GM19372 (cell line): Measurements from ENCODE around the gene RDH13.
"Not testable (repeated sequence)": the region's sequence is repeated elsewhere in the genome, so short reads cannot be mapped to it uniquely, and the experiment has no call there.

Experiments used
- ATAC-seq: cut with Tn5 transposase; IDR thresholded peaks from one replicate; pipeline ENCODE4 v1.9.1; 2021; ENCODE audit warnings: mild to moderate bottlenecking, low read depth, moderate library complexity; ENCODE audit not compliant: unreplicated experiment

Gene RDH13

DNA sequence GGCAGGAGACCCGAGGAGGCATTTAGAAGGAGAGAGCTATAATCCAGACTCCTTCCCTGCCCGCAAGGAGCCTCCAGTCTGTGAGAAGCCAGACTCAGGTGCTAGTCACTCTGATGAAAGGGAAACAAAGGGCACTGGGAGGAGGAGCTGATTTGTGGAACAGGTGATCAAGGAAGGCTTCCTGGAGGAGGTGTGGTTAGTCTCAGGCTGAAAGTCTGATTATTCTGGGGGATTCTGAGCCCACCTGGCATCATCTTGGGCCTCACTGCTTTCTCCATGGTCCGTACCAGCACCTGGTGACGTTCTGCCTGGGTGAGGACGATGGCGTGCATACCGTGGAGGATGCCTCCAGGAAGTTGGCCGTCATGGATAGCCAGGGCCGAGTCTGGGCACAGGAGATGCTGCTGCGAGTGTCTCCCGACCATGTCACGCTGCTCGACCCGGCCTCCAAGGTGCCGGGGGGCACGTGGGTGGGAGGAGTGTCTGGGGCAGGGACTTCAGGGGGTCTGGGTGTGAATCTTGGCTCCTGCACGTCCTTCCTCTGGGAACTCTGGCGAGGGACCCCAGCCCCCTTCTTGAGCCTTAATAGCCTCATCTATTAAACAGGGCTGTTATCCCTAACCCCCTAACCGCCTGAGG, 16.6 kb upstream of the RDH13 start:
- no peak for ATAC-seq

DNA sequence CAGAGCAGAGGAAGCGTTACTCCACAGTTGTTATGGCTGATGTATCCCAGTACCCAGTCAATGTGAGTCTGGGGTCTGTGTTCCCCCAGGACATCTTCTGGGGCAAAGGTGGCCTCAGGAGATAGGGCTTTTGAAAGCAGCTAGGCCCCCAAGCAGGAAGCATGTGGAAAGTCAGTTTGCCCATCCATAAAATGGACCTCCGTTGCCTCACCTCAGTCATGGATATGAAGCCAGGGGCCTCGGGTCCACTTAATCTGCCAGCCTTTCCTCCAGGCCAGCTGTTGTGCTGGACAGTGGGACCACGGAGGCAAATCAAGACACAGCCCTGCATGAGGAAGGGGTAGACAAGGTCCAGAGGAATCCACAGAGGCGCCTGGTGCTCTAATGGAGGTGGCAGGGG, 16.0 kb upstream of the RDH13 start:
- no peak for ATAC-seq

DNA sequence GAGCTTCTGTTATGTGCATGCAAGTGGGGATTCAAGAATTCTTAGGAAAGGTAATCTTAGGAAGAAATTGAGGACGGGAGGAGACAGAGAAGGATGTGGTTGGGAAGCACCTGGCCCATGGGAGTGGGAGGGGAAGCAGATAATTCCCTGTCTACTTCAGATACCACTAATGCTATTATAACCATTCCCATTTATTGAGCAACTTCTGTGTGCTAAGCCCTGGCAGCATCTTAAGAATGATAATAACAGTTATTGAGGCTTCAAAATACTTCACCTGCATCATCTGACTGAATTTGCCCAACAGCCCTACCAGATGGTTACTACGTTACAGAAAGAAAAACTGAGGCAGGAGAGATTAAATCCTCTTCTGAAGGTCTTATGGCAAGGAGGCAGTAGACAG, 14.2 kb upstream of the RDH13 start:
- no peak for ATAC-seq

DNA sequence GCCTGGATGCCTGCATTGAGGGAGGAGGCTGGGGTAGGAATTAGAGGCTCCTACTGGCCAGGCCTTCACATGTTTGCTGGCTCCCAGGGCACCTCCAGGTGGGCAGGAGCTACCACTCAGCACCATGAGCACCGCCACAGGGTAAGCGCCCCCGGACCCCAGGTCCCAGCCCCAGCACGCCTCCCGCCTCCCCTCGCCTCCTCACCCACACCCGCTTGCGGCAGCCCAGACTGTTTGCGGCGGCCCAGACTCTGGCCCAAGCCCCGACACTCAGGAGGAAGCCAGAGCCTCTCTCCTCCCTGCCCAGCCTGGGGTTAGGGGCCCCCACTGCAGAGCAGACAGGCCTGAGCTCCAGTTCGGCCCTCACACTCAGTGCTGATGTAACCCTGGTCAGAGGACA, 13.4 kb upstream of the RDH13 start:
- no peak for ATAC-seq

DNA sequence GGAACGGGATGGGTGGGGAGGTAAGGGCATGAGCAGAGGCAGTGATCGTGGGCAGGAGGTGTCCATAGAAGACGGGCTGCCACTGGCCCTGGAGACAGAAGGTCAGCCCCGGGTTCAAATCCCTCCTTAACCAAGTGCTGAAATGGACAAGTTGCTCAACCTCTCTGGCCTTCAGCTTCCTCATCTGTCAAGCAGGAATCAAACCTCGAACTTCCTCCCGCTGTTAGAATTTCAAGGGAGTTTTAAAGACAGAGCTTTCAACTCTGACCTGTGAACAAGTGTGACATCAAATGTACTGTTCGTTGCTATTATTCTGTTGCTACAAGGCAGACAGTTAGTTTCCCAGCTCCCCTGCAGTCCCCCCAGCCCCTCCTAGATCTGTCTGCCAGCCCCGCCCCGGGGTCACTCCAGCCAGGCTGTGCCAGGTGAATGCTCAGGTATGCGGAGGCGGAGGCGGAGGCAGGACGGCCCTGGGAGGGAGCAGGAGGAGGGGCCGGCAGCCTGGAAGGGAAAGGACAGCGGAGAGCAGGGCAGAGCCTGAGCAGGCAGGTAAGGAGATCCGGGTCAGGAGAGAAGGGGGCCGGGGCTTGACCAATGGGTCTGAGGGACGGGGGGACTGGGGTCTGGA, 12.5 kb upstream of the RDH13 start, which contains the start of gene EPS8L1:
TSS of gene EPS8L1 (plus strand) at position 499 of the 628 bp plus-strand sequence. CDS start 576 bp downstream, outside the sequence.
- ATAC-seq = no peak

DNA sequence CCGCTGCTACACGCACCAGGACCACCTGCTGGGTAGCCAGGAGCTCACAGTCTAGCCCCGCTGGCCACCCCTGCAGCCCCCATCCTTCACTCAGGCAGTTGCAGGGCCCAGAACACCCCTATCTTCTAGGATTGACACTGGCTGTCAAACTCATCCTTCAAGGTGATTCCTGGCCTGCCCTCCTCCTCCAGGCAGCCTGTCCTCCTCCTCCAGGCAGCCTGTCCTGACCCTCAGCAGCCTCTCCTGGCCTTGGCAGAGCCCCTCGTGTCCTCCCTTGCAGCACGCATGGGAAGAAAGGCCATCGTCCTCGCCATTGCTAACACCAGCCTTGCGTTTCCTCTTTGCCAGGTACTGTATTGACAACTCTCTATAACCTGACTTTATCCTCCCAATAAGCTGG, 9.0 kb upstream of the RDH13 start:
- no peak for ATAC-seq

DNA sequence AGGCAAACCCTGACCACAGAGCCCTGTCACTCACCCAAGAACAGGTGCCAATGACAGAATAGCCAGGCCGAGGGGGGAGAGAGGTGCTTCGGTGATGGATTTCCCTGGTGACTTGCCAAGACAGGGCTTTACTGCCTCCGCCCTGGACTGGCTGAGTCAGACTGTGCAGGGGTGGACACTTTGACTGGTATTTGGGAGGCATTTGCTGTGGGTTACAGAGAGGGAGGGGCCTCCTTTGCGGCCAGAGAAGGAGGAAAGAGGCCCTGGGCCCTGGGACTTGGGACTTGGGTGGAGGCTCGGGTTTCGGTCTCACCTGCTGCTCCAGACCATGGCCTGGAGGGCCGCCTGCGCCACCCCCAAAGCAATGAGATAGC, 8.2 kb upstream of the RDH13 start:
- ATAC-seq = no peak

DNA sequence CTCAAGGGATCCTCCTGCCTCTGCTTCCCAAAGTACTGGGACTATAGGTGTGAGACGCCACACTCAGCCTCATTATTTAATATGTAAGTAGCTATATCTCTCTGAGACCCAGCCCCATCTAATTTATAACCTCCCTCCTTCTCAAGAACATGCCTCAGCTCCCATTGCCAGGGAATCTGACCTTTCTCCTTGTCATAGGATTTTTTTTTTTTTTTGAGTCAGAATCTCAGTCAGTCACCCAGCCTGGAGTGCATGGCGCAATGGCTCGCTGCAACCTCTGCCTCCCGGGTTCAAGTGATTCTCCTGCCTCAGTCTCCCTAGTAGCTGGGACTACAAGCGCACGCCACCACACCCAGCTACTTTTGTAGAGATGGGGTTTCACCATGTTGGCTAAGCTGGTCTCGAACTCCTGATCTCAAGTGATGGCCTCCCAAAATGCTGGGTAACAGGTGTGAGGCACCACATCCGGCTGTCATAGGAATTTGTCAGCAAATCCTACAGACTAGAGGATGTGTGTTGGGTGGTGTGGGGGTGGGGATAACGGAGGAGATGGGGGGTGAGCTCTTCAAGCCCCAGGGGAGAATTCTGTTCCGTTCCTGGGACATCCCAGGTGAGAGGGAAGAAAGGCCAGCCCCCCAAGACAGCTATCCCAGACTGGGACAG, 7.6 kb upstream of the RDH13 start:
- no peak for ATAC-seq

DNA sequence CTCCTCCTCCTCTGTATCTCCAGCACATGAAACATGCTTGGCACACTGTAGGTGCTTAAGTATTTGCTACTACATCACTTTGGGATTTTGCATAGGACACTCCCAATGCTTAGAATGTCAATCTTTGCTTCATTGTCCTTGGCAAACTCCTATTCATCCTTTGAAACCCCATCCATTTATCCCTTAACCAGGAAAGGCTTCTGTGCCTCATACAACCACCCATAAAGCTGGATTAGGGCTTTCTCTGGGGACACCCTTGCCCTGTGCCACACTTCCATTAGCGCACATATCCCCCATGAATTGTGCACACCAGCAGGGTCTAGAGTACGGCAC, 6.9 kb upstream of the RDH13 start:
- no peak for ATAC-seq

DNA sequence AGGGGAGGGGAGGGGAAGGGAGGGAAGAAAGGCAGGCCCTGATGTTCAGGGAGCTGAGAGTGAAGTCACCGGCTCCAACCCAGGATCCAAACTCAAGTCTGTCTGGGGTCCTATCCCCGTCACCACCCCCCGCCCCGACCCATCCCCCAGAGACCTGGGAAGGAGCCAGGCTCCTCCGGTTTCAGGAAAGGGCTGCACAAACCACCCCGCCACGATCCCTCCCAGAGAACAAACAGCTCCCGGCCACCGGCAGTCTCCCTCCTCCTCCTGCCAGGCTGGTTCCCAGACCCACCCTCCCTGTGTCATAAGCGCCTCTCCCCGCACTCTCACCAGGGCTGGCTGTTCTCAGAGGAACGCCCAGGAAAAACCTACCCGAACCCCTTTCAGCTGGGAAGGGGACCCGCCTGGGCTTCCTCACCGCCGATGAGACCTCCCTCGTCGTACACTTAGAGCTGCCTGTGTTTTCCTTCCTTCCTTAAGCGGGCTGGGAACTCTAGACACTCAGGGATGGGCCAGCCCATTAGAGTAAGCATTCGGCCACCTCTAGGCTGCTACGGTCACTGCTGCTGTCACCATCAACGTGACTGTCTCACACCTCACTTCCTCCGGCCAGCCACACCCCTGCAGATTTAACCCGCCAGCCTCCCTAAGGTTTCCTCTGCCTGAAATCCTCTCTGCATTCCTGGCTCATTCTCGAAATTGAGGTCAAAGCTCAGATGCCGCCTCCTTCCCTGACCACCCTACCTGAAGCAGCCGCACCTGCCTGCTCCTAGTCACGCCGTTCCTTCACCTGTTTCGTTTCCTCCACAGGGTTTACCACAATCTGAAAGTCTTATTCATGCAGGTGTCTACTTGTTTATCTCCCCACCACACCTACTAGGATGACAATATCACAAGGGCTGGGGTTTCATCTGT, 6.3 kb upstream of the RDH13 start:
- no peak for ATAC-seq

DNA sequence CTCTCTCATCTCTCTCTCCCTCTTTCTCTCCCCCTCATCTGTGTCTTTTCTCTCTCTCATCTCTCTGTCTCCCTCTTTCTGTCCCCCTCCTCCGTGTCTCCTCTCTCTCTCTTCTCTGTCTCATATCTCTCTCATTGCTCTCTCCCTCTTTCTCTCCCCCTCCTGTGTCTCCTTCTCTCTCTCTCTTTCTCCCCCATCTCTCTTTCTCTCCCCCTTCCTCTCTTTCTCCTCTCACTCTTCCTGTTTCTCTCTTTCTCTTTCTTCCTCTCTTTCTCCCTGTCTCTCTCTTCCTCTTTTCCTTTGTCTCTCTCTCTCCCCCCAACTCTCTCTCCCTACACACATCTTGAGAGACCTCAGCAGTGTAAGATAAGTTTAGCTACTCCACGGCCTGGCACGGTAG, 4.9 kb upstream of the RDH13 start:
- no peak for ATAC-seq

DNA sequence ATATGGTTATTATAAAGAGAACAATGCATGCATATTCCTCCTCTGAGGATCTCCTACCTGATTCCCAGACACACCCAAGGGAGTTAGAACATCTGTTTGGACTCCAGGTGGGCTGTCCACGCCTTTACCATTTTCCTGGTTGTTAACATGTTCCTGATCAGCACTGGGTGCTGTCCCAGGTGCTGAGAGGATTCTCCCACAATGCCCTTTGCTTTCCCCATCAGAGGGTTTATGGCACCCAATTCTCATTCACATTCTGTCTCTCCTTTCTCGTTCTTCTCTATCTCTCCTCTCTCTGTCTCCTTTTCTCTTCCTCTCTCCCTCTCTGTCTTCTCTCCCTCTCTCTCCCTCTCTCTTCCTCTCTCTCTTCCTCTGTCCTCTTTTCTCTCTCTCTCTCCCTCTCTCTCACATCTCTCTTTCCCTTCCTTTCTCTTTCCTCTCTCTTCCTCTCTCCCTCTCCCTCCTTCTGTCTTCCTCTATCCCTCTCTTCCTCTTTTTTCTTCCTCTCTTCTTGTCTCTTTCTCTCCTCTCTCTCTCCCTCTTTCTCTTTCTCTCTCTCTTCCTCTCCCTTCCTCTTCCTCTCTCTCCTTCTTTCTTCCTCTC, 3.3 kb upstream of the RDH13 start:
- no peak for ATAC-seq

DNA sequence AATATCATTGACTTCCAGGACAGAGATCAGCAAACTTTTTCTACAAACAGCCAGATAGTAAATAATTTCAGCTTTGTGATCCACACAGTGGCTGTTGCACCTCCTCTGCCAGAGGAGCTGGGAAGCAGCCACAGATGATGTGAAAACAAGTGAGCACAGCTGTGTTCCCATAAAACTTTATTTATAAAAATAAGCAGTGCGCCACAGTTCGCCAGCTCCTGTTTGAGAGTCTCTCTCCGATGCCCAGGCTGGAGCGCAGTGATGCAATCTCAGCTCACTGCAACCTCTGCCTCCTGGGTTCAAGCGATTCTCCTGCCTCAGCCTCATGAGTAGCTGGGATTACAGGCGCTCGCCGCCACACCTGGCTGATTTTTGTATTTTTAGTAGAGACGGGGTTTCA, 2.6 kb upstream of the RDH13 start:
- not testable (repeated sequence) for ATAC-seq

DNA sequence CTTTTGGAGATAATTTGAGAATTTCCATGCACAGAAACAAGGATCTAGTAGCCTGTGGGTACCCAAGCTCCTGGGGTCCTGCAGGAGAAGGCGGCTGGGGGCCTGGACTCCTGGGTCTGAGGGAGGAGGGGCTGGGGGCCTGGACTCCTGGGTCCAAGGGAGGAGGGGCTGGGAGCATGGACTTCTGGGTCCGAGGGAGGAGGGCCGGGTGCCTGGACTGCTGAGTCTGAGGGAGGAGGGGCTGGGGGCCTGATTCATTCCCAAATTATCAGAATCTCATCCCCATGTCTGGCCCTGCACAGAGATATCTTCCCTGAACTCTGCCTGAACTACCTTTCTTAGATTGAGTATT, 520 bp upstream of the RDH13 start:
- no peak for ATAC-seq

DNA sequence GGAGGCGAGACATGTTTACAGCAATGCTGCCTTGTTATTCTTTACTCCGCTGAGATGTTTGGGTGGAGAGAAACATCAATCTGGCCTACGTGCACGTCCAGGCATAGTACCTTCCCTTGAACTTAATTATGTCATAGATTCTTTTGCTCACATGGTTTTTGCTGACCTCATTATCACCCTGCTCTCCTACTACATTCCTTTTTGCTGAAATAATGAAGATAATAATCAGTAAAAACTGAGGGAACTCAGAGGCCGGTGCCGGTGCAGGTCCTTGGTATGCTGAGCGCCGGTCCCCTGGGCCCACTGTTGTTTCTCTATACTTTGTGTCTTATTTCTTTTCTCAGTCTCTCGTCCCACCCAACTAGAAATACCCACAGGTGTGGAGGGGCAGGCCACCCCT, 2.7 kb downstream of the RDH13 start:
- ATAC-seq = not testable (repeated sequence)

DNA sequence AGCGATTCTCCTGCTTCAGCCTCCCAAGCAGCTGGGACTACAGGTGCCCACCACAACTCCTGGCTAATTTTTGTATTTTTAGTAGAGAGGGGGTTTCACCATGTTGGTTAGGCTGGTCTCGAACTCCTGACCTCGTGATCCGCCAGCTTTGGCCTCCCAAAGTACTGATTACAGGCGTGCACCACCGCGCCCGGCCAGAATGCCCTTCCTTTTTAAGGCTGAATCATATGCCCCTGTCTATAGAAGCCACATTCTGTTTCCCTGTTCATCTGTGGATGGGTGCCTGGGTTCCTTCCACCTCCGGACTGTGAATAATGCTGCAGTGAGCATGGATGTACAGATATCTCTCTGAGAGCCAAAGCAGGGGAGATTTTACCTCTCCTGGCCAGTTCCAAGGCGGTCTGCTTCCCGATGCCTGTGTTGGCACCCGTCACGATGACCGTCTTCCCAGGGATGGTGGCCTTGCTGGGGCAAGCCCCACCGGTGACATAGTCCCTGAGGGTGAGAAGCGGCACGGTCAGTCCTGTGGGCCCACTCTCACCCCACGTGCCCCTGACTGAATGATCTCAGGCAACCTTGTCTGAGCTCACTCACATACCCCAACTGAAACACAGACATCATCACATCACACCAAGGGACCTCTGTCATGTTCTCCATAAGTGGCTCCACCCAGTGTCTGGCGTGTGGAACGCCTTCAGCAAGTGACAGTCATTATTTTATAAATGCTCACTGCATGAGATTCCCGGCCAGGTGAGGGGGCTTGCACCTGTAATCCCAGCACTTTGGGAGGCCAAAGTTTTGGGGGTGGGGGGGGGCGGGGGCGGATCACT, 4.0 kb downstream of the RDH13 start:
- no peak for ATAC-seq

DNA sequence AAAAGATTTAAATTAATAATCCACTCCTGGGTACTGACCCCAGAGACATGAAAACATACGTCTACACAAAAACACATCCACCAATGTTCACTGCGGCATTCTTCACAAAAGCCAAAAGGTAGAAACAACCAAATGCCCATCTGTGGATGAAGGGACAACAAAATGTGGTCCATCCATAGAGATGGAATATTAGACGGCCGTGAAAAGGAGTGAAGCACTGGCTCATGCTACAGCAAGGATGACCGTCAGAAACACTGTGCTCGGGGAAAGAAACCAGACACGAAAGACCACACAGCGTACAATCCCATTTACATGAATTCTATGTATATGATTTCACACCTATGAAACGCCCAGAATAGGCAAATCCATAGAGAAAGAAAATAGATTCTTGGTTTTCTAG, 6.1 kb downstream of the RDH13 start:
- no peak for ATAC-seq

DNA sequence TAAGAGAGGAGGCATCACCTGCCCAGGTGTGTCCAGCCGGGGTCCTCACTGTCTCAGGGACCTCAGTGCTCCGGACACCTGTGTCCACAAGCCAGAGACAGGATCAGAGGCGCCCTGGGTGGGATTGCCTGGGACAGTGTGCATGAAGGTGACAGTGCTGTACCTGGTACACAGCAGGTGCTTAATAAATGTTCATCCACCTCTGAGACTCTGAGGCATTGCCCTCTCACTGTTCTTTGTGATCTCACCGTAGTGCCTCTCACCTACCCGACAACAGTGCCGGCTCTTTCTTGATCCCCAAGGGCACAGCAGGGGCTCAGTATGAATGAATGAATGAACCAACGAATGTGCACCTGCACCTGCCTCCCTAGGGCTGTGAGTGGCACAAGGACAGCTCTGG, 9.2 kb downstream of the RDH13 start:
- ATAC-seq = no peak

DNA sequence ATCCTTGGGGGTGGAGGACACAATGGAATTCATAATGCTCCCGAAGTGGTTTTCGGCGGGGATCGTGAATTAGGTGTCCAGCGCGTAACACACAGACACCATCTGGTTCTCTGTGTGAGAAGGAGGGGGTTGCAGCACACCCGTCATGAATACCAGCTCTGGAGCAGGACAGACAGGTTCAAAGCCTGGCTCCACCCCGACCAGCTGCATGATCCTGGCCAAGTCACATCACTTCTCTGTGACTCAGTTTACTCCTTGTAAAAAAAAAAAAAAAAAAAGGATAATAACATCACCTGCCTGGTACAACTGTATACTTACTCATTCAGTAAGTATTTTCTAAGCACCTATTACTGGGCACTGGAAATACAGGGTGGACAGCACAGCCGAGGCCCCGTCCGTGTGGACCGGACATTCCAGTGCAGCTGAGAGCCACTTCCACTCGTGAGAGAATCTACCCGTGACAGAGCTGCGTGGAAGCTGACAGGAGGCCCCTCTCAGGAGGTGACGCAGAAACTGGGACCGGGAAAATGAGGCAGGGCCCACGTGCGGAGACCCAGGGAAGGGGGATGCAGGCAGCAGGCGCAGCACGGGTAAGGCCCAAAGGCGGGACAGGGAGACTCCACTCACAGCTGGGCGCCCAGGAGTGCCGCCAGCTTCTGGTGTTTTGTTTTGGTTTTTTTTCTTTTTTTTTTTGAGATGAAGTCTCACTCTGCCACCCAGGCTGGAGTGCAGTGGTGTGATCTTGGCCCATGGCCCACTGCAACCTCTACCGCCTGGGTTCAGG, 12.0 kb downstream of the RDH13 start:
- no peak for ATAC-seq
